ENCODE measurements around the gene HLA-DPA1.

The HLA-DPA1 gene

GRCh38 chr6:33023536-33023935 is 49.9 kb downstream of the HLA-DPA1 start:
- no peak for TF ChIP-seq CTCF (IDR thresholded peaks at IDR 0.05; ENCODE audit: low read depth, low read length)
- DNase-seq (ENCODE audit: extremely low read depth, low read depth), result no peak

- no peak for TF ChIP-seq CTCF (IDR thresholded peaks at IDR 0.05; ENCODE audit: low read depth, low read length)
These were observed 51.5 kb downstream of the HLA-DPA1 start for GRCh38 chr6:33021917-33022316.

GRCh38 chr6:33019372-33019771 is 54.1 kb downstream of the HLA-DPA1 start:
- DNase-seq (ENCODE audit: extremely low read depth, low read depth), result no peak

More at GRCh38 chr6:33021917-33022316, 51.5 kb downstream of the HLA-DPA1 start:
- DNase-seq (ENCODE audit: extremely low read depth, low read depth), result no peak

GRCh38 chr6:33018904-33019303 is 54.5 kb downstream of the HLA-DPA1 start:
- peak; percentile 3 for DNase-seq (ENCODE audit: extremely low read depth, low read depth)

More at GRCh38 chr6:33019372-33019771, 54.1 kb downstream of the HLA-DPA1 start:
- TF ChIP-seq CTCF (IDR thresholded peaks at IDR 0.05; ENCODE audit: low read depth, low read length), result no peak

GRCh38 chr6:33018418-33018817 is 55.0 kb downstream of the HLA-DPA1 start:
- DNase-seq (ENCODE audit: extremely low read depth, low read depth), result no peak
- TF ChIP-seq CTCF (IDR thresholded peaks at IDR 0.05; ENCODE audit: low read depth, low read length), result no peak

More at GRCh38 chr6:33018904-33019303, 54.5 kb downstream of the HLA-DPA1 start:
- no peak for TF ChIP-seq CTCF (IDR thresholded peaks at IDR 0.05; ENCODE audit: low read depth, low read length)

- TF ChIP-seq CTCF (IDR thresholded peaks at IDR 0.05; ENCODE audit: low read depth, low read length), result no peak
- no peak for DNase-seq (ENCODE audit: extremely low read depth, low read depth)
These were observed 55.6 kb downstream of the HLA-DPA1 start for GRCh38 chr6:33017694-33018353.

- TF ChIP-seq CTCF (IDR thresholded peaks at IDR 0.05; ENCODE audit: low read depth, low read length), result no peak
- no peak for DNase-seq (ENCODE audit: extremely low read depth, low read depth)
These were observed 56.4 kb downstream of the HLA-DPA1 start for GRCh38 chr6:33017018-33017417.
